Measurements from ENCODE around the gene NPLOC4.

Gene NPLOC4

DNA sequence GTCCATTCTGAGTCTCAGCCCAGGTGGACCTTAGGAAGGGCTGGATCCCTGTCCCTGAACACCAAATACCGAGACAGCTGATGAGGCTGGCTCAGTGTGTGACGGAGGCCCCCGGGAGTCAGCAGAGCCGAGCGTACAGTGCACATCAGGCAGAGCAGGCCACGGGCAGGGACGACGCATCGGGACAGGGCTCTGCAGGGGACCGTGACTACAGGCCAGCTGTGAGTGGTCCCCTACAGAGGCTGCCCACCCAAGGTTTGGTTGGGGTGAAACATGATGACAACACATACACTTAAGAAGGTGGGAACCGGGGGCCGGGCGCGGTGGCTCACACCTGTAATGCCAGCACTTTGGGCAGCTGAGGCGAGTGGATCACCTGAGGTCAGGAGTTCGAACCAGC lies 36.0 kb upstream of the NPLOC4 start:
- H3K9ac ChIP-seq (ENCODE audit: low read length), result no peak overlapping the region
- H3K36me3 ChIP-seq (ENCODE audit: low read length), result peaks cover 6% of the 10 kb centered on the region; the same call in 1 of the 2 replicates
- no peaks in the 10 kb centered on the region for H3K27me3 ChIP-seq (ENCODE audit: low read length)
- no peak overlapping the region for H3K27ac ChIP-seq (ENCODE audit: low read depth, low read length)
- TF ChIP-seq, protein P1, sequence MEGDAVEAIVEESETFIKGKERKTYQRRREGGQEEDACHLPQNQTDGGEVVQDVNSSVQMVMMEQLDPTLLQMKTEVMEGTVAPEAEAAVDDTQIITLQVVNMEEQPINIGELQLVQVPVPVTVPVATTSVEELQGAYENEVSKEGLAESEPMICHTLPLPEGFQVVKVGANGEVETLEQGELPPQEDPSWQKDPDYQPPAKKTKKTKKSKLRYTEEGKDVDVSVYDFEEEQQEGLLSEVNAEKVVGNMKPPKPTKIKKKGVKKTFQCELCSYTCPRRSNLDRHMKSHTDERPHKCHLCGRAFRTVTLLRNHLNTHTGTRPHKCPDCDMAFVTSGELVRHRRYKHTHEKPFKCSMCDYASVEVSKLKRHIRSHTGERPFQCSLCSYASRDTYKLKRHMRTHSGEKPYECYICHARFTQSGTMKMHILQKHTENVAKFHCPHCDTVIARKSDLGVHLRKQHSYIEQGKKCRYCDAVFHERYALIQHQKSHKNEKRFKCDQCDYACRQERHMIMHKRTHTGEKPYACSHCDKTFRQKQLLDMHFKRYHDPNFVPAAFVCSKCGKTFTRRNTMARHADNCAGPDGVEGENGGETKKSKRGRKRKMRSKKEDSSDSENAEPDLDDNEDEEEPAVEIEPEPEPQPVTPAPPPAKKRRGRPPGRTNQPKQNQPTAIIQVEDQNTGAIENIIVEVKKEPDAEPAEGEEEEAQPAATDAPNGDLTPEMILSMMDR (IDR thresholded peaks at IDR 0.05; ENCODE audit: insufficient read depth, low read length, poor library complexity, severe bottlenecking), result no peak
- no peak for TF ChIP-seq EZH2phosphoT487 (conservative IDR thresholded peaks at IDR 0.05; ENCODE audit: low read length)
- no peaks in the 10 kb centered on the region; the same call in 1 of the 2 replicates for H3F3A ChIP-seq (ENCODE audit: insufficient read depth)
- H3K4me3 ChIP-seq (ENCODE audit: insufficient read depth, low read length, poor library complexity, severe bottlenecking), result no peak overlapping the region
- no peaks in the 10 kb centered on the region for H4K20me1 ChIP-seq (ENCODE audit: low read depth, low read length)
- H3K4me2 ChIP-seq (ENCODE audit: low read depth, low read length, poor library complexity, severe bottlenecking), result no peak overlapping the region
- no peak overlapping the region for H2AFZ ChIP-seq (ENCODE audit: low read depth, low read length, severe bottlenecking)
- no peaks in the 10 kb centered on the region for H3K9me2 ChIP-seq (replicated peaks; ENCODE audit: insufficient read depth, low read length)
- H3K79me2 ChIP-seq (ENCODE audit: insufficient read depth, low read length), result peaks cover 9% of the 10 kb centered on the region; the same call in 1 of the 2 replicates
- no peaks in the 10 kb centered on the region for H3K9me3 ChIP-seq (ENCODE audit: insufficient read depth, low read length)

DNA sequence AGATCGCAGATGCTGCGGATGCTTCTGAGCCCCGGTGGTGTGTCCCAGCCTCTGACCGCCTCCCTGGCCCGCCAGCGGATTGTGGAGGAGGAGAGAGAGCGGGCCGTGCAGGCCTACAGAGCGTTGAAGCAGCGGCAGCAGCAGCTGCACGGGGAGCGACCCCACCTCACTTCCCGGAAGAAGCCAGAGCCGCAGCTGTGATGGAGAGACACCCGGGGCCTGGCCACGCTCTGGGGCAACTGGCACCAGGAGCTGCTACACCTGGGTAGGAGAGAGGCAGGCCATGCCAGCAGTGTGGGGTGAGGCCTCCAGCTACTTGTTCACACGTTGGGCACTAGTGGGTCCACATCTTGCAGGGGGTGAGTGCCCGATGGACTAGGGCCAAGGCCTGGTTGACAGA lies 35.6 kb upstream of the NPLOC4 start:
- TF ChIP-seq, protein P1 (IDR thresholded peaks at IDR 0.05; ENCODE audit: insufficient read depth, low read length, poor library complexity, severe bottlenecking), result no peak
- Histone ChIP-seq H3K9ac (ENCODE audit: low read length) (no peak overlapping the region), H3K4me3 (ENCODE audit: insufficient read depth, low read length, poor library complexity, severe bottlenecking) (no peak overlapping the region), H3K9me3 (ENCODE audit: insufficient read depth, low read length) (no peaks in the 10 kb centered on the region), H3F3A (ENCODE audit: insufficient read depth) (no peaks in the 10 kb centered on the region), H3K27ac (ENCODE audit: low read depth, low read length) (no peak overlapping the region), H3K4me2 (ENCODE audit: low read depth, low read length, poor library complexity, severe bottlenecking) (no peak overlapping the region), H3K79me2 (ENCODE audit: insufficient read depth, low read length) (peaks cover 14% of the 10 kb centered on the region), H4K20me1 (ENCODE audit: low read depth, low read length) (no peaks in the 10 kb centered on the region), H3K27me3 (ENCODE audit: low read length) (no peaks in the 10 kb centered on the region), H2AFZ (ENCODE audit: low read depth, low read length, severe bottlenecking) (no peak overlapping the region), H3K36me3 (ENCODE audit: low read length) (peaks cover 6% of the 10 kb centered on the region; the same call in 1 of the 2 replicates), H3K9me2 (replicated peaks; ENCODE audit: insufficient read depth, low read length) (no peaks in the 10 kb centered on the region)

GRCh38 chr17:81667754-81668153 lies 30.8 kb upstream of the NPLOC4 start:
- no peaks in the 10 kb centered on the region for H3K27me3 ChIP-seq (ENCODE audit: low read length)
- peaks cover 27% of the 10 kb centered on the region for H3K79me2 ChIP-seq (ENCODE audit: insufficient read depth, low read length)
- H3K4me3 ChIP-seq (ENCODE audit: insufficient read depth, low read length, poor library complexity, severe bottlenecking), result peak overlapping the region; percentile 39
- peak overlapping the region; percentile 94 for H3K9ac ChIP-seq (ENCODE audit: low read length)
- no peaks in the 10 kb centered on the region for H3K9me2 ChIP-seq (replicated peaks; ENCODE audit: insufficient read depth, low read length)
- H3K27ac ChIP-seq (ENCODE audit: low read depth, low read length), result no peak overlapping the region
- no peak overlapping the region for H2AFZ ChIP-seq (ENCODE audit: low read depth, low read length, severe bottlenecking)
- peaks cover 6% of the 10 kb centered on the region; the same call in 1 of the 2 replicates for H3K36me3 ChIP-seq (ENCODE audit: low read length)
- no peaks in the 10 kb centered on the region for H3K9me3 ChIP-seq (ENCODE audit: insufficient read depth, low read length)
- 0 out of 2 replicates have a peak, but pooled peaks cover 4% of the 10 kb centered on the region for H3F3A ChIP-seq (ENCODE audit: insufficient read depth)
- no peaks in the 10 kb centered on the region for H4K20me1 ChIP-seq (ENCODE audit: low read depth, low read length)
- peak overlapping the region; percentile 95 for H3K4me2 ChIP-seq (ENCODE audit: low read depth, low read length, poor library complexity, severe bottlenecking)
- no peak for TF ChIP-seq EZH2phosphoT487 (conservative IDR thresholded peaks at IDR 0.05; ENCODE audit: low read length)
- TF ChIP-seq, protein P1 (IDR thresholded peaks at IDR 0.05; ENCODE audit: insufficient read depth, low read length, poor library complexity, severe bottlenecking), result peak; percentile 15
